OCI-LY7 (cell line): ENCODE data around the gene IQCH.

ENCODE experiments used
- EZH2phosphoT487 ChIP-seq: fragments of 200-600 bp; sonication (generic); IDR thresholded peaks from 2 replicates; pipeline ENCODE4 v1.6.1; 2018; ENCODE audit warnings: low read depth, borderline replicate concordance, mild to moderate bottlenecking, mixed run types, antibody characterized with exemption, low read length, moderate library complexity, mixed read lengths
- TF ChIP-seq, protein P1 (sequence below): fragments of 200-600 bp; sonication (generic); conservative IDR thresholded peaks from 2 replicates; pipeline ENCODE4 v1.5.1; 2014; ENCODE audit warnings: mild to moderate bottlenecking, antibody characterized with exemption, low read length, moderate library complexity, mixed read lengths

DNA sequence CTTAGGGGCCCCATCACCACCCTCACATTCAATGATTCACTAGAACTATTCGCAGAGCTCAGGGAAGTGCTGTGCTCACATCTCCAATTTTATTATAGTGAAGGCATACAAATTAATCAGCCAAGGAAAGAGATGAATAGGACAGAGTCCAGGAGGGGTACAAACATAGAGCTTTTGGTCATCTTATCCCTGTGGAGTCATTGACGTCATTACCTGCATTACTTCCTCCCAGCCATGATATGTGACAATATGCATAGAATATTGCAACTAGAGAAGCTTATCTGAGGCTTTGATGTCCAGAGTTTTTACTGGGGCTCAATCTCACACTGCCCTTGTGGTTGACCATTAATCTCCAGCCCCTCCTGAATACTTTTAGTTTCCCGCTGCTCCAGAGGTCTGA lies 1.5 kb downstream of the IQCH start:
- TF ChIP-seq, protein P1, sequence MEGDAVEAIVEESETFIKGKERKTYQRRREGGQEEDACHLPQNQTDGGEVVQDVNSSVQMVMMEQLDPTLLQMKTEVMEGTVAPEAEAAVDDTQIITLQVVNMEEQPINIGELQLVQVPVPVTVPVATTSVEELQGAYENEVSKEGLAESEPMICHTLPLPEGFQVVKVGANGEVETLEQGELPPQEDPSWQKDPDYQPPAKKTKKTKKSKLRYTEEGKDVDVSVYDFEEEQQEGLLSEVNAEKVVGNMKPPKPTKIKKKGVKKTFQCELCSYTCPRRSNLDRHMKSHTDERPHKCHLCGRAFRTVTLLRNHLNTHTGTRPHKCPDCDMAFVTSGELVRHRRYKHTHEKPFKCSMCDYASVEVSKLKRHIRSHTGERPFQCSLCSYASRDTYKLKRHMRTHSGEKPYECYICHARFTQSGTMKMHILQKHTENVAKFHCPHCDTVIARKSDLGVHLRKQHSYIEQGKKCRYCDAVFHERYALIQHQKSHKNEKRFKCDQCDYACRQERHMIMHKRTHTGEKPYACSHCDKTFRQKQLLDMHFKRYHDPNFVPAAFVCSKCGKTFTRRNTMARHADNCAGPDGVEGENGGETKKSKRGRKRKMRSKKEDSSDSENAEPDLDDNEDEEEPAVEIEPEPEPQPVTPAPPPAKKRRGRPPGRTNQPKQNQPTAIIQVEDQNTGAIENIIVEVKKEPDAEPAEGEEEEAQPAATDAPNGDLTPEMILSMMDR = no peak
- no peak for TF ChIP-seq EZH2phosphoT487
